HTR-8/SVneo (cell line): ENCODE results near the gene AFAP1L2.

Experiments used
- DNase-seq: peaks from one replicate; pipeline ENCODE4 v3.0.0; 2011; ENCODE audit warnings: low spot score, mixed read lengths; ENCODE audit not compliant: insufficient read length
- FAIRE-seq: peaks from 2 replicates; lab custom pipeline; 2011; peaks lifted over from hg19 to GRCh38; lab: Jason Lieb, UNC

The AFAP1L2 gene

GRCh38 chr10:114256008-114256765 lies 148.1 kb downstream of the AFAP1L2 start:
- DNase-seq (no peak), FAIRE-seq (no peak)

DNA sequence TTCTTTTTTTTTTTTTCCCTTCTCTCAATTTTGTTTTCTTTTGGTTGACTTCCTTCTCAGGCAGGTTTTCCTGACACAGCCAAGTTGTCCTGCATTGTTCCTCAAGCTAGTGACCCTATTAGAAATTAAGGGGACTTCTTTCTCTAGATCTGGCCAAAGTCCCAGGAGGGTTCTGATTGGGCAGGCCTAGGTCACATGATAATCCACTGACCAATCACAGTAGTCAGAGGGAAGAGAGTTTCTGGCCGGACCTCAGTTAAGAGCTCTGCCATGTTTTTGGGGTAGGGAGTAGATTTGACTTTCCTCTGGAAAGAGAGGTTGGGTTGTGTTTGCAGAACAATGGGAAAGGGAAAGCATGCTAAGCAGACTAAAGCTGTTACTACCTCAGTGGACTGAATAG lies 149.1 kb downstream of the AFAP1L2 start:
- DNase-seq (no peak), FAIRE-seq (no peak)

DNA sequence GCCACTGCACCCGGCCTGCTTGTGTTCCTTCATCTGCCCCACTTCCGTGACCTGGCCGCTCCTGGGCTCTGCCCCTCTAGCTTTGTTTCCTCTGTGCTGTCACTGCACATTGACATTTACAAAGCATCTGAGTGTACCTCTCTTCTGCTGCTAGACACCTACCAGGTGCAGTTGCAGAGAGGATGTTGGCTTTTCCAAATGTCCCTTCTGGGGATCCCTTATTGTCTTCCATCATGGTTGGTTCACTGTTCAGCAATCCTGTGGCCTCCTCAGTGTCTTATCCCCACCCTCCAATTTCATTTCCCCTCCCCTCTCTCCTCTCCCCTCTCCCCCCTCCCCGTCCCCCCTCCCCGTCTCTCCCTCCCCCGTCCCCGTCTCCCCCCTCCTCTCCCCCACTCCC lies 151.4 kb downstream of the AFAP1L2 start:
- DNase-seq (no peak), FAIRE-seq (no peak)

DNA sequence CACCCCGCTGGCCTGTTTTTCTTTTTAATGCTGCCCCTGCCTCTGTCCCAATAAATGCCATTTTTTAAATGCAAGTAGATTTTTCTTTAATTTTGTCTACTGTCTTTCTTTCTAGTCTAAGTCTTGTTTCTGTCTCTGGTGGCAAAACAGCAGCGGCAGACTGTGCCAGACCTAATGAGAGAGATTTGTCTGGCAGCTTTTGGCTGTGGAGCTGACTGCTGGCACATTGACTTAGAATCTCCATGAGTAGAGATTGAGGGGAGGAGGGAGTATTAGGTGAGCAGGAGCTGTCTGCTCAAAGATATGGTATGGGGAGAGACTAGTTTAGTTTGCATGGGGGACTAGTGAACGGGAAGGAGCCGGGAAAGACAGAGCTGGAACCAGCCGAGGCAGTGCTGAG lies 152.2 kb downstream of the AFAP1L2 start:
- FAIRE-seq = no peak

DNA sequence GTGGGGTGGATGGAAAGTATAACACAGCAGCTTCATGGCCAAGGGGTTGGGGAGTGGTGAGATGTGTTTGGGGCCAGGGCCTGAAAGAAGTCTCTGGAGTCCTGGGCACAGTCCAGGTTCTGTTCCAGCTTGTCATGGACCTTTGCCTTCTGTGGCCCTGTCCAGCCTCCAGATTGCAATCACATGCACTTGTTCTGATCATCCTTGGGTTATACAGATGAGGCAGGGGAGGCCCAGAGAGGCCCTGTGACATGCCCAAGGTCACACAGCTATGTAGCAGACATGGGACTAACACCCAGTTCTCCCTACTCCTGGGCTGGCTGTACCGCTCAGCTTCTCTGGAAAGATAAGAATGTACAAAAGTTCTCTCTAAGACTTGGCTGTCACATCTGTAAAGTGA lies 153.6 kb downstream of the AFAP1L2 start:
- no peak for FAIRE-seq
- DNase-seq = no peak

More for the DNA sequence above, 152.2 kb downstream of the AFAP1L2 start:
- DNase-seq = no peak

DNA sequence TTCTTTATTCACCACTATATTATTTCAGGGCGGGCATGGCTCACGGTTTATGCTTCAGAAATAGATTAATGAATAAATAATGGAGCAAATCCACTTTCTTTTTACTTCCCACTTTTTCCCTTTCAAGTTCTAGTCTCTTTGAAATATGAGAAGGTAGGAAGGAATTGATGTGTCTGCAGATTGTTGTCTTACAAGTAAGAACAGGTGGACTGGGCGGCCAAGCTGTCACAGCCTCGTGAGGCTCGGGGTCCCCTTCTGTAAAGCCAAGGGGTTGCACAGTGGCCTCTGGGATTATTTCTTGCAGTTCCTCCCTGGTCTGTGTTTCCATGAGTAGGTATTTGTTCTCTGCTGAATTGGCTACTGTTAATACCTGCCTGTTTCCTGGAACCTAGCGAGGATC lies 154.1 kb downstream of the AFAP1L2 start:
- no peak for DNase-seq
- FAIRE-seq = no peak

DNA sequence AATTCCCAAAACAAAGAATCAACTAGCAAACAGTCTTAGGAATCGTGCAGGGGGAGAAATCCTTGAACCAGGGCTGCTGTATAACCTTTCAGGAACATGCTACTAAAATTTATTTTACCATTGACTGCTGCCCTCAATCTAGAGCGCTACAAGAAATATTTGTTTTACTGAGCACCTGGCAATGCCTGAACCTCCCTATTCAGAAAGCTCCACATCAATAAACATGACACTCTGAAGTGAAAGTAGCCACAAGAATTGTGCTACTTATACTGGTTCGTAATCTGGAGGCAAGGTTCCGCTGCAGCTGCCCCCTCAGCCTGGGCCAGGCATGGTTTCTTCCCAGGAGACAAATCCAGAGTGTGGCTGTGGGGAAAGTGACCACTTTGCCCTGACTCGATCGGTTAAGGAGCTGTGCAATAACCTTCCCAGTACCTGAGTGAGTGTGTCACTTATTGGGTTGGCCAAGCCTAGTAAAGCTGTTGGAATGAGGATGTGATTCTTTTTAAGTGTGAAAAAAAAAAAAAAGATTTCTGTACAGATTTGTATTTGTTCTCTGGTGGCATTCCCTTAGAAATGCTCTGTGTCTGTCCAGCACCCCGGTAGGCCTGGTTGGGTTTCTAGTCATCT lies 157.5 kb downstream of the AFAP1L2 start:
- DNase-seq = no peak
- no peak for FAIRE-seq

DNA sequence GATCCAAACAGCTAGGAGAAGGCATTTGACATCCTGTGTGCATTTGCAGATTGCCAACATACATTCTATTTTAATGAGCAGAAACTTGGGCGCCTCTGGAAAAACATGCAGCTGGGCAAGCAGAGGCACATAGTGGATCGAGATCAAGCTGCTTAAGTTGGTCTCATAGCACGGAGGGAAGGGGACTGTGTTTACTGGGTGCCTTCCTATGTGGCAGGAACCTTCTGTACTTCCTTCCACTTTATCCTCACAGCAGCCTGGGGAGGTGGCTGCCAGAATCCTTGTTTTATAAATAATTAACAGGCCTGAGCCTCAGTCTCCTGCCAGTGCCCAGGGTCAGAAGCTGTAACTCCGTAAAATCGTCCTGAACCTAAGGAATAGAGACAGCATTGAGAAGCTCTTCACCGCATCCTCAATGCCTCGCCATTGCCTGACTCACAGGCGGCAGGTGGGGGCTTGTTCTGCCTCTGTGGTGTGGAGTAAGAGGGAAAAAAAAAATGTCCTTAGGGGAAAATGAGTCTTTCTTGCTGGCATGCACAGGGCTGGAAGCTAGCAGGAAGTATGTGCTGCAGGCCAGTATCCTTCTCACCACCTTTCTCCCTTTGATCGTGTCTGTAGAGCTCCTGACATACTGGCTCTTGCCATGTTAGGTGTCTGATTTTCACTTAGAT lies 159.0 kb downstream of the AFAP1L2 start:
- FAIRE-seq (no peak), DNase-seq (peak; percentile 18)
